Left ventricle myocardium inferior (tissue), 1 donor: ENCODE data around the gene CHMP1B. TPM values are rescaled to one million over a fixed set of nuclear protein-coding genes. Genes with fewer than 3 reads are reported as not detected.

Experiments used
- total RNA-seq: library from RNA; stranded (reverse); fragmentation: NEBNext Ultra II Directional; extraction: Animal tissue kit (Norgen Biotek cat#: 25700); gene quantifications from one replicate; pipeline ENCODE4 v1.2.1, GENCODE V29; 2021
- donor health status: DM: no; HTN: yes; CAD: no; lungs with severe emphysema.

Gene CHMP1B
- total RNA-seq, 1 donor from 2014 or later = 30.4 TPM

Other genes with a start within 250 kb of the CHMP1B start
- gene SLC35G4, start 241.8 kb upstream of the CHMP1B start, total RNA-seq = not detected
- gene GNAL, start 162.1 kb upstream of the CHMP1B start, total RNA-seq = 1.1 TPM
- gene MPPE1, start 56.9 kb downstream of the CHMP1B start, total RNA-seq = 35.2 TPM
- gene IMPA2, start 130.1 kb downstream of the CHMP1B start, total RNA-seq = 51.5 TPM
- gene ANKRD62, start 242.4 kb downstream of the CHMP1B start, total RNA-seq = not detected